ENCODE measurements around the gene NEK11.

GRCh38 chr3:131386429-131387165 is 359.9 kb downstream of the NEK11 start:
- TF ChIP-seq EZH2phosphoT487 (IDR thresholded peaks at IDR 0.05; ENCODE audit: borderline replicate concordance) (no peak), CTCF (conservative IDR thresholded peaks at IDR 0.05; ENCODE audit: low read length) (no peak)

Data from Loucy (cell line).